Lung (tissue), 12 donors: ENCODE data around the gene AJAP1. TPM values are rescaled to one million over a fixed set of nuclear protein-coding genes. Genes with fewer than 3 reads are reported as not detected.

Experiments
- ATAC-seq: fragments of 200-7000 bp; cut with Tn5 transposase; one replicate; pipeline ENCODE4 v1.9.1; 2020; ENCODE audit warnings: moderate number of reproducible peaks; ENCODE audit not compliant: insufficient read depth, low FRiP score
- DNase-seq, 3 donors: peaks; one replicate each; pipeline ENCODE4 v3.0.0-alpha.2; 2013 to 2017
- H3K27ac ChIP-seq, 2 donors: one replicate each; pipeline ENCODE4 v1.5.1; 2013; ENCODE audit warnings: mild to moderate bottlenecking in 2 of 2, moderate library complexity in 2 of 2, control low read depth in 1 of 2, inconsistent platforms in 1 of 2, low read depth in 1 of 2, low read length in 1 of 2
- H3K27me3 ChIP-seq, 3 donors: one replicate each; pipeline ENCODE4 v1.5.1; 2013; ENCODE audit warnings: low read length in 2 of 3; ENCODE audit not compliant: control insufficient read depth in 3 of 3, insufficient read depth in 3 of 3
- H3K36me3 ChIP-seq, 4 donors: one replicate each; pipeline ENCODE4 v1.5.1; 2013; ENCODE audit warnings: low read length in 4 of 4, mild to moderate bottlenecking in 1 of 4, moderate library complexity in 1 of 4; ENCODE audit not compliant: control insufficient read depth in 4 of 4, insufficient read depth in 4 of 4
- H3K4me1 ChIP-seq, 5 donors: one replicate each; pipeline ENCODE4 v1.5.1; 2013; ENCODE audit warnings: low read length in 5 of 5, mild to moderate bottlenecking in 2 of 5, moderate library complexity in 1 of 5; ENCODE audit not compliant: control insufficient read depth in 5 of 5, insufficient read depth in 5 of 5
- H3K4me3 ChIP-seq: one replicate; pipeline ENCODE4 v1.5.1; 2013; ENCODE audit warnings: mild to moderate bottlenecking, control low read depth, moderate library complexity
- H3K9ac ChIP-seq, 2 donors: one replicate each; pipeline ENCODE4 v1.5.1; 2013; ENCODE audit warnings: low read length in 2 of 2, control low read depth in 1 of 2; ENCODE audit not compliant: insufficient read depth in 1 of 2
- H3K9me3 ChIP-seq, 4 donors: one replicate each; pipeline ENCODE4 v1.5.1; 2013; ENCODE audit warnings: low read length in 3 of 4, mild to moderate bottlenecking in 1 of 4, moderate library complexity in 1 of 4; ENCODE audit not compliant: control insufficient read depth in 4 of 4, insufficient read depth in 3 of 4
- WGBS, 2 donors: extraction: QIAGEN DNeasy Blood & Tissue Kit; methylation state at CpG; one replicate each; pipeline ENCODE4 v1.1.7; 2013; 5-methylcytosine and 5-hydroxymethylcytosine counted together
- polyA plus RNA-seq, 2 donors: library from polyadenylated mRNA; stranded (reverse); fragments of 200-250 nt; gene quantifications; one replicate each; pipeline ENCODE4 v1.2.1, GENCODE V29; 2013
- total RNA-seq, 2 donors: library from RNA; depleted of rRNA in 1 of 2; stranded (reverse); fragments of >200 nt in 1 of 2; gene quantifications; one replicate each; pipeline ENCODE4 v1.2.1, GENCODE V29; 2014 to 2021
- TF ChIP-seq, protein P1 (sequence below): IDR thresholded peaks from 2 replicates; pipeline ENCODE4 v1.5.1; 2012; ENCODE audit warnings: mild to moderate bottlenecking; ENCODE audit errors: control extremely low read depth, extremely low read depth
- donor health status: control.
- donor health status: control.
- donor health status: Bipolar disorder and iron deficiency.
- donor health status: healthy.
- donor health status: DM: yes; HTN: yes; CAD: no.

AJAP1 gene
- total and polyA plus RNA-seq, 4 donors = 0.05 to 0.77 (median 0.19) TPM

DNA sequence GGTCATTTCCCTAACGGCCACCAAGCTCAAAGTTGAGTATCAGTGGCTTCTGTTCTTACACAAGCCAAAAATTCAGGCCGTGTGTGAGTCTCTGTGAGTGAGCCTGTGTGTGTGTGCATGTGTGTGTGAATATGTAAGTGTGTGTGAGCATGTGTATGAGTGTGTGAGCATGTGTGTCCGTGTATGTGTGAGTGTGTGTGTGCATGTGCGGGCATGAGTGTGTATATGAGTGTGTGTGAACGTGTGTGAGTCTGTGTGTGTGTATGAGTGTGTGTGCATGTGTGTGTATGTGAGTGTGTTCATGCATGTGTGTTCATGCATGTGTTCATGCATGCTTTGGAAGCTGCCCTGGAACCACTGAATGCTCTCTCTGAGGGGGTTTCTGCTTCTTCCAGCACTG, 105.7 kb downstream of the AJAP1 start:
- Histone ChIP-seq H3K4me1 (peaks cover 0 to 10% (median 3%) of the 10 kb centered on the region in 5 donors), H3K9me3 (peaks cover 0 to 6% (median 0%) of the 10 kb centered on the region in 4 donors), H3K9ac (no peak overlapping the region), H3K27ac (no peak overlapping the region), H3K36me3 (no peaks in the 10 kb centered on the region), H3K27me3 (no peaks in the 10 kb centered on the region), H3K4me3 (no peak overlapping the region)
- no peak for ATAC-seq
- DNase-seq = no peak
- TF ChIP-seq, protein P1, sequence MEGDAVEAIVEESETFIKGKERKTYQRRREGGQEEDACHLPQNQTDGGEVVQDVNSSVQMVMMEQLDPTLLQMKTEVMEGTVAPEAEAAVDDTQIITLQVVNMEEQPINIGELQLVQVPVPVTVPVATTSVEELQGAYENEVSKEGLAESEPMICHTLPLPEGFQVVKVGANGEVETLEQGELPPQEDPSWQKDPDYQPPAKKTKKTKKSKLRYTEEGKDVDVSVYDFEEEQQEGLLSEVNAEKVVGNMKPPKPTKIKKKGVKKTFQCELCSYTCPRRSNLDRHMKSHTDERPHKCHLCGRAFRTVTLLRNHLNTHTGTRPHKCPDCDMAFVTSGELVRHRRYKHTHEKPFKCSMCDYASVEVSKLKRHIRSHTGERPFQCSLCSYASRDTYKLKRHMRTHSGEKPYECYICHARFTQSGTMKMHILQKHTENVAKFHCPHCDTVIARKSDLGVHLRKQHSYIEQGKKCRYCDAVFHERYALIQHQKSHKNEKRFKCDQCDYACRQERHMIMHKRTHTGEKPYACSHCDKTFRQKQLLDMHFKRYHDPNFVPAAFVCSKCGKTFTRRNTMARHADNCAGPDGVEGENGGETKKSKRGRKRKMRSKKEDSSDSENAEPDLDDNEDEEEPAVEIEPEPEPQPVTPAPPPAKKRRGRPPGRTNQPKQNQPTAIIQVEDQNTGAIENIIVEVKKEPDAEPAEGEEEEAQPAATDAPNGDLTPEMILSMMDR = no peak
- 73 to 75% methylated on average over 5 of the region's 5 CpGs for WGBS, 2 donors

DNA sequence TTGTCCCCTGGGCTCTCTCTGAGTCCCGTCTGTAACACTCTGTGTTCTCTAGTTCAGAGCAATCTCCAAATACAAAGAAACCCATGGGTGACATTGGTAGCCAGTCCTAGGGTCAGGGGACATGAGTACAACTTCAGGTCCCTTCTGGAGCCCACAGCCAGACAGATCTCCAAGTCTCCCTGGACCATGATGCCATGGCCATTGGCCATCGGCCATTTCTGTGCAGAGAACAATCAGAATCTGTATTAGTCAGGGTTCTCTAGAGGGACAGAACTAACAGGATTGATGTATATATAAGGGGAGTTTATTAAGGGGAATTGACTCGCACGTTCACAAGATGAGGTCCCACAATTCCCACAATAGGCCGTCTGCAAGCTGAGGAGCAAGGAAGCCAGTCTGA, 106.9 kb downstream of the AJAP1 start:
- peaks cover 0 to 6% (median 0%) of the 10 kb centered on the region in 4 donors for H3K9me3 ChIP-seq
- 91 to 96% methylated on average over 5 of the region's 5 CpGs for WGBS, 2 donors
- no peaks in the 10 kb centered on the region for H3K27me3 ChIP-seq
- H3K4me3 ChIP-seq = no peak overlapping the region
- no peak for ATAC-seq
- TF ChIP-seq, protein P1 = no peak
- DNase-seq = no peak
- no peak overlapping the region for H3K27ac ChIP-seq
- no peaks in the 10 kb centered on the region for H3K36me3 ChIP-seq
- no peak overlapping the region for H3K9ac ChIP-seq
- H3K4me1 ChIP-seq = no peaks in the 10 kb centered on the region

DNA sequence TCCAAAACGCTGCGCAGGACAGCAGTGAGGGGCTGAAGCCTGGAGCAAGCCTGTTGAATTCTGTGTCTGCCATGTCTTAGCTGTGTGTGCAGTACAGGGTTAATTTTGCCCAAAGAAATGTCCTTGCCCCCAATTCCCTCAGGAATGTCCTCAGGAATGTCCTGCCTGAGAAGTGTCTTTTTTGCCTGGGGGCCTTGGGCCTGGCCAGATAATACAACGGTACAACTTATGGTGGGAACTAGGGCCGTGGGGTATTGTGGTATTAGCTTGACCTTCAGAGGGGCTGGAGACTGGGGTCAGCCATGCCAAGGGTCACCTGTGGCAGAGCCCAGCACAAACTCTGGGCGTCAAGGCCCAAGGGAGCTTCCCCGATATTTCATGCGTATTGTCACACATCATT, 107.7 kb downstream of the AJAP1 start:
- H3K9ac ChIP-seq = no peak overlapping the region
- ATAC-seq = no peak

More for the DNA sequence above, 107.7 kb downstream of the AJAP1 start:
- H3K4me3 ChIP-seq = no peak overlapping the region
- H3K36me3 ChIP-seq = no peaks in the 10 kb centered on the region
- H3K27ac ChIP-seq = no peak overlapping the region
- TF ChIP-seq, protein P1 = no peak
- no peaks in the 10 kb centered on the region for H3K4me1 ChIP-seq
- peaks cover 0 to 5% (median 0%) of the 10 kb centered on the region in 4 donors for H3K9me3 ChIP-seq
- H3K27me3 ChIP-seq = no peaks in the 10 kb centered on the region
- WGBS, 2 donors = 76 to 77% methylated on average over 7 of the region's 7 CpGs
- no peak for DNase-seq
